GM12865 (cell line): ENCODE results near the gene LMF1.

ENCODE experiments used
- DNase-seq: peaks from one replicate; pipeline ENCODE4 v3.0.0; 2010; ENCODE audit warnings: low read depth
- H3K4me3 ChIP-seq: 2 replicates; pipeline ENCODE4 v1.5.1; 2011; ENCODE audit warnings: mild to moderate bottlenecking, low read depth, low read length, control low read depth
- TF ChIP-seq, protein P1 (sequence below): IDR thresholded peaks from 2 replicates; pipeline ENCODE4 v1.5.1; 2011; ENCODE audit warnings: low read length, control low read depth, low read depth, inconsistent platforms; ENCODE audit not compliant: insufficient read depth; ENCODE audit errors: missing control alignments

LMF1 gene

DNA sequence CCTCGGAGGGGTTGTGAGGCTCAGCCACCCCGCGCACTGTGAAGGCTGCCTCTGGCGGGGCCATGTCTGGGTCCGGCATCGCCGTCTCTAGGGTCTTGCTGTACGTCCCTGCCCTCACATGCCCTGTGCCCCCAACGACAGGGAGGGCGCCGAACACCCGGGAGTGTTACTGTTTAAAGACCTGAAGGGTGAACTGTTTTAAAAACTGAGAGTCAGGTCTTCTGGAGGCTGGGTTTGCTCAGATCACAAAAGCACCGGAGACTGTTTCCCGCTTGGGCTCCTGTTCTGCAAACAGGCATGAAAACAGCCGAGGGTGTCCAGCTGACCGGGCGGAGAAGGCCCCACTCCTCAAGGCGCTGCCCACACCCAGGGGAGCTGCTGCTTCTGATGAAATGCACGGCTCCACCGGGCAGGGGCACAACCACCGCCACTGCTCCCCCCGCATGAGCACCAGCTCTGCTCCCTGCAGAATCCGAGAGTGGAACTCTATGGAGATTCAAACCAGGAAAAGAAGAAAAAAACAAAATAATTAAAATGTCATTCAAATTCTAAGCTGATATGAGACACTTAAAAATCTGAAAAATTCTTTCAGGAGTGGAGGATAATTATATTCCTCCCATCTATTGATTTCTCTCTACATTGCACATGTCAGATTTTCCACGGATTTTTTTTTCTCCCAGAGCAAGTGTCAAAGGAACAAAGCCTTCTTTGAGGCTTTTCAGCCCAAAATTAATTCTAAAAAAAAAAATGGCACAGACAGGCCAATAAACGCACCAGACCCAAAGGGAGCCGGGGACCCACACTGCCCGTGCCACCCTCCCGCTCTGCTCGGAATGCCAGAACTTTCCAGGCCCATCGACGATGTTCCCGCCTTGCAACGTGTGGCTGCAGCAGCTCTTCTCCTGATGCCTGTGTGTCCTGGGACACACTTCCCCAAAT is 74.3 kb downstream of the LMF1 start:
- H3K4me3 ChIP-seq: no peak overlapping the region
- DNase-seq: no peak
- TF ChIP-seq, protein P1, sequence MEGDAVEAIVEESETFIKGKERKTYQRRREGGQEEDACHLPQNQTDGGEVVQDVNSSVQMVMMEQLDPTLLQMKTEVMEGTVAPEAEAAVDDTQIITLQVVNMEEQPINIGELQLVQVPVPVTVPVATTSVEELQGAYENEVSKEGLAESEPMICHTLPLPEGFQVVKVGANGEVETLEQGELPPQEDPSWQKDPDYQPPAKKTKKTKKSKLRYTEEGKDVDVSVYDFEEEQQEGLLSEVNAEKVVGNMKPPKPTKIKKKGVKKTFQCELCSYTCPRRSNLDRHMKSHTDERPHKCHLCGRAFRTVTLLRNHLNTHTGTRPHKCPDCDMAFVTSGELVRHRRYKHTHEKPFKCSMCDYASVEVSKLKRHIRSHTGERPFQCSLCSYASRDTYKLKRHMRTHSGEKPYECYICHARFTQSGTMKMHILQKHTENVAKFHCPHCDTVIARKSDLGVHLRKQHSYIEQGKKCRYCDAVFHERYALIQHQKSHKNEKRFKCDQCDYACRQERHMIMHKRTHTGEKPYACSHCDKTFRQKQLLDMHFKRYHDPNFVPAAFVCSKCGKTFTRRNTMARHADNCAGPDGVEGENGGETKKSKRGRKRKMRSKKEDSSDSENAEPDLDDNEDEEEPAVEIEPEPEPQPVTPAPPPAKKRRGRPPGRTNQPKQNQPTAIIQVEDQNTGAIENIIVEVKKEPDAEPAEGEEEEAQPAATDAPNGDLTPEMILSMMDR: no peak

DNA sequence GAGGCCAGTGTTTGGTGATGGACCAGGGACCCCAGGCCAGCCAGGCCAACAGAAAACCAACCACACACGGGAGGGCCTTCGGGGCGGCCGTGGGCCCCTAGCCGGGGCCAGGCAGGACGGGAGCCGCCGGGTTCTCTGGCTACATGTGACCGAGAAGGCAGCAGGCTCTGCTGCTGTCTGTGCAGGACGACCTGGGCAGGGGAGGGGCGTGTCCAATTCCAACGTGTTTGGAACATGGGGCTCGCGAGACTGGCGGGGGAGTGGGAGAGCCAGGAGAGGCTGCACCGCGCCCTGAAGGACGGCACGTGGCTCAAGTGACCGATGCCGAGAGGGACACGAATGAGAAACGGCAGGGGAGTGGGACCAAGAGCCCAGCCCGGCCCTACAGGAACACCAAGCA is 75.4 kb downstream of the LMF1 start:
- H3K4me3 ChIP-seq: no peak overlapping the region
- no peak for DNase-seq
- TF ChIP-seq, protein P1: no peak

- H3K4me3 ChIP-seq: no peak overlapping the region
- TF ChIP-seq, protein P1: no peak
- DNase-seq: no peak
These were observed 75.9 kb downstream of the LMF1 start for GRCh38 chr16:894841-895240.

GRCh38 chr16:894136-894535 is 76.6 kb downstream of the LMF1 start:
- TF ChIP-seq, protein P1: no peak

GRCh38 chr16:893360-893759 is 77.4 kb downstream of the LMF1 start:
- TF ChIP-seq, protein P1: no peak
- no peak for DNase-seq
- H3K4me3 ChIP-seq: no peak overlapping the region

More at GRCh38 chr16:894136-894535, 76.6 kb downstream of the LMF1 start:
- DNase-seq: peak; percentile 2
- no peak overlapping the region for H3K4me3 ChIP-seq

GRCh38 chr16:892536-893255 is 78.1 kb downstream of the LMF1 start:
- no peak for DNase-seq
- TF ChIP-seq, protein P1: no peak
- no peak overlapping the region for H3K4me3 ChIP-seq
